Uterus (tissue), 4 donors: ENCODE results near the gene ARSG. TPM values are rescaled to one million over a fixed set of nuclear protein-coding genes. Genes with fewer than 3 reads are reported as not detected.

ENCODE experiments used
- DNase-seq, 2 donors: peaks; one replicate each; pipeline ENCODE4 v3.0.0-alpha.2; 2019 to 2020
- H3K27ac ChIP-seq, 2 donors: fragments of 200-600 bp; sonication (generic); 1 replicate in 1 of 2; 2 replicates in 1 of 2; pipeline ENCODE4 v1.5.1; 2016 to 2018
- H3K27me3 ChIP-seq, 2 donors: fragments of 200-600 bp; sonication (generic); one replicate each; pipeline ENCODE4 v1.5.1; 2018 to 2019; ENCODE audit warnings: control low read depth in 1 of 2
- H3K36me3 ChIP-seq, 2 donors: fragments of 200-600 bp; sonication (generic); one replicate each; pipeline ENCODE4 v1.5.1; 2019; ENCODE audit warnings: control low read depth in 1 of 2
- H3K4me1 ChIP-seq, 2 donors: fragments of 200-600 bp; sonication (generic); one replicate each; pipeline ENCODE4 v1.5.1; 2018 to 2019; ENCODE audit warnings: control low read depth in 1 of 2
- H3K4me3 ChIP-seq, 2 donors: fragments of 200-600 bp; sonication (generic); 1 replicate in 1 of 2; 2 replicates in 1 of 2; pipeline ENCODE4 v1.5.1; 2018 to 2019; ENCODE audit warnings: mild to moderate bottlenecking in 1 of 2
- H3K9me3 ChIP-seq, 2 donors: fragments of 200-600 bp; sonication (generic); one replicate each; pipeline ENCODE4 v1.5.1; 2019; ENCODE audit warnings: control low read depth in 1 of 2
- POLR2A ChIP-seq, 2 donors: fragments of 450-650 bp; IDR thresholded peaks; one replicate each; pipeline ENCODE4 v1.6.1; 2016; ENCODE audit warnings: antibody characterized with exemption in 2 of 2, mild to moderate bottlenecking in 1 of 2, moderate library complexity in 1 of 2
- intact Hi-C: fragments of 100-400 bp; cut with DNase I; formaldehyde crosslinking; loops from one replicate; pipeline ENCODE4 v1.15.1; 2023; ENCODE audit warnings: low total_unique reads
- total RNA-seq, 4 donors: library from RNA; depleted of rRNA in 3 of 4; stranded (reverse); fragments of >200 nt in 3 of 4; gene quantifications; one replicate each; pipeline versions ENCODE4 v1.1.0 to v1.2.4, GENCODE V29; 2014 to 2023
- TF ChIP-seq, protein P1 (sequence below), 4 experiments: fragments of 200-600 bp in 2 of 4; fragments of 450-650 bp in 2 of 4; sonication (generic) in 2 of 4; IDR thresholded peaks; one replicate each; pipeline ENCODE4 v1.5.1; 2016 to 2019; ENCODE audit warnings: antibody characterized with exemption in 4 of 4, mild to moderate bottlenecking in 2 of 4, moderate library complexity in 1 of 4
- donor health status: DM: yes; HTN: yes; CAD: no.

The ARSG gene
- total RNA-seq, 4 donors from 2014 or later, result 0.59 to 6.4 (median 5.7) TPM

DNA sequence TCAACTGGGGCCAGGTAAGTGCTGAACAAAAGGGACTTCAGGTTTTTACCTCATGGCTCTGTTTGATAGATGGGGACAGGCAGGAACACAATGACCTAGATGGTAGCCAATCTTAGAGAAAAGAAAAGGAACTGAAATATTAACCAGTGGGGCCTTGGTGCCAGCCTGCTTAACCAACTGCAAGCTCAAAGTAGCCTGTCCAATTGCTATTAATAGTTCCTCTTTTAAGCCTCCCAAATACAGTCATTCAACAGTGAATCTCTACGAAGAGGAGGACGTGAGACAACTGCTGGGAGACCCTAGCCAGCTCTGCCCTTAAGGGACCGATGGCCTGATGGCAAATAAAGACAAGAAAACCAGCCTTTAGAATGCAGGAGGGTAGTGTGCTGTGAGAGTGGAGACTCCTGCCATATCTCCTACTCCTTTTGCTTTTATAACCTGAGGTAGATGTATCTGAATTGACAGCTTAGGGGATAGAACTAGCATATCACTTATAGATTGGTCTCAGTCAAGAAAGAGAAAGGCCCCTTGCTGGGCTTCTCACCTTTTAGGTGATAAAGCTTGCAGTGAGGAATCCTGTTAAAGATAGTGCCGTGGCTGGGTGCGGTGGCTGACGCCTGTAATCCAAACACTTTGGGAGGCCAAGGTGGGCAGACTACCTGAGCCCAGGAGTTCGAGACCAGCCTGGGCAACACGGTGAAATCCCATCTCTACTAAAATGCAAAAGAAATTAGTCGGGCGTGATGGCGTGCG is 28.3 kb downstream of the ARSG start:
- TF ChIP-seq POLR2A (IDR thresholded peaks at IDR 0.05), result no peak
- TF ChIP-seq, protein P1, sequence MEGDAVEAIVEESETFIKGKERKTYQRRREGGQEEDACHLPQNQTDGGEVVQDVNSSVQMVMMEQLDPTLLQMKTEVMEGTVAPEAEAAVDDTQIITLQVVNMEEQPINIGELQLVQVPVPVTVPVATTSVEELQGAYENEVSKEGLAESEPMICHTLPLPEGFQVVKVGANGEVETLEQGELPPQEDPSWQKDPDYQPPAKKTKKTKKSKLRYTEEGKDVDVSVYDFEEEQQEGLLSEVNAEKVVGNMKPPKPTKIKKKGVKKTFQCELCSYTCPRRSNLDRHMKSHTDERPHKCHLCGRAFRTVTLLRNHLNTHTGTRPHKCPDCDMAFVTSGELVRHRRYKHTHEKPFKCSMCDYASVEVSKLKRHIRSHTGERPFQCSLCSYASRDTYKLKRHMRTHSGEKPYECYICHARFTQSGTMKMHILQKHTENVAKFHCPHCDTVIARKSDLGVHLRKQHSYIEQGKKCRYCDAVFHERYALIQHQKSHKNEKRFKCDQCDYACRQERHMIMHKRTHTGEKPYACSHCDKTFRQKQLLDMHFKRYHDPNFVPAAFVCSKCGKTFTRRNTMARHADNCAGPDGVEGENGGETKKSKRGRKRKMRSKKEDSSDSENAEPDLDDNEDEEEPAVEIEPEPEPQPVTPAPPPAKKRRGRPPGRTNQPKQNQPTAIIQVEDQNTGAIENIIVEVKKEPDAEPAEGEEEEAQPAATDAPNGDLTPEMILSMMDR (IDR thresholded peaks at IDR 0.05), result no peak
- H3K4me1 ChIP-seq, result no peaks in the 10 kb centered on the region
- H3K9me3 ChIP-seq, result no peaks in the 10 kb centered on the region
- intact Hi-C loops, result no loop called here
- H3K27ac ChIP-seq, result no peak overlapping the region
- H3K36me3 ChIP-seq, result no peaks in the 10 kb centered on the region
- H3K27me3 ChIP-seq, result no peaks in the 10 kb centered on the region
- DNase-seq, result no peak
- H3K4me3 ChIP-seq, result no peak overlapping the region

- DNase-seq, result no peak
- Histone ChIP-seq H3K4me3 (no peak overlapping the region), H3K27me3 (no peaks in the 10 kb centered on the region), H3K9me3 (no peaks in the 10 kb centered on the region), H3K4me1 (no peaks in the 10 kb centered on the region), H3K27ac (no peak overlapping the region), H3K36me3 (no peaks in the 10 kb centered on the region)
- TF ChIP-seq POLR2A (IDR thresholded peaks at IDR 0.05), result no peak
- TF ChIP-seq, protein P1 (IDR thresholded peaks at IDR 0.05), result no peak
- intact Hi-C loops, result no loop called here
Observed at GRCh38 chr17:68320311-68320865, 29.1 kb downstream of the ARSG start.

GRCh38 chr17:68320943-68321555 is 29.8 kb downstream of the ARSG start:
- intact Hi-C loops, result no loop called here
- Histone ChIP-seq H3K9me3 (no peaks in the 10 kb centered on the region), H3K4me3 (no peak overlapping the region), H3K36me3 (no peaks in the 10 kb centered on the region), H3K27ac (no peak overlapping the region), H3K4me1 (no peaks in the 10 kb centered on the region), H3K27me3 (no peaks in the 10 kb centered on the region)
- DNase-seq, result no peak
- TF ChIP-seq, protein P1 (IDR thresholded peaks at IDR 0.05), result no peak
- no peak for TF ChIP-seq POLR2A (IDR thresholded peaks at IDR 0.05)

DNA sequence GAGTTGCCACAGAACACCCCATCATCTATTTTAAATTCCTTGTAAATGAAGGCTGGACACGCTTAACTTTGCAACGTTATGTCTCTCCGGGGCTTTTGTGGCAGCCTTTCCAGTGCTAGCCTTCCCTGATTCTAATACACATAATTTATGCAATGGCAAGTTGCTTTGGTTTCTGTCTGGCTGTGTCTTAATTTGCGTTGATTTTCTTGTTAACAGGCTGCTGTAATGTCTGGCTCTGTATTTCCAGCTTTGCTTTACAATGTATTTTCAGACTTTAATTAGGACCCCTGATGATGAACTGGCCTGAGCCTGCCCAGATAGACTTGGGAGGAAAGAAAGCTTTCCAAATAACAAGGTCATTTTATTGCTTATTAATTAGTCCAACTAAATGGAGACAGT is 30.3 kb downstream of the ARSG start:
- H3K4me1 ChIP-seq, result no peaks in the 10 kb centered on the region
- no peak overlapping the region for H3K27ac ChIP-seq
- H3K4me3 ChIP-seq, result no peak overlapping the region
- DNase-seq, result no peak
- H3K9me3 ChIP-seq, result no peaks in the 10 kb centered on the region
- H3K27me3 ChIP-seq, result no peaks in the 10 kb centered on the region
- TF ChIP-seq, protein P1 (IDR thresholded peaks at IDR 0.05), result no peak
- no peak for TF ChIP-seq POLR2A (IDR thresholded peaks at IDR 0.05)
- intact Hi-C loops, result no loop called here
- no peaks in the 10 kb centered on the region for H3K36me3 ChIP-seq

DNA sequence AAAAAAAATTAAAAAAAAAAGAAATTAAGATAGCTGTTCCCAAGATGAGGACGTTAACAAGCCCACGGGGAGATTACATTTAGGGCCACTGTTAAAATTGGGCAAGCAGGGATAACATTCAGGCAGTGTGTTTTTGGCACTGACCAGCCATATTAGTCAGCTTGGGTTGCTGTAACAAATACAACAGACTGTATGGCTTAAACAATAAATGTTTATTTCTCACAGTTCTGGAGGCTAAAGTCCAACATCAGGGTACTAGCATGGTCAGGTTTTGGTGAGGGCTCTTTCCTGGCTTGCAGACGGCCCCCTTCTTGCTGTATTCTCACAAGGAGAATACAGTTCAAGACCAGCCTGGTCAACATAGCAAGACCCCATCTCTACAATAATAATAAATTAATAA is 31.3 kb downstream of the ARSG start:
- no peaks in the 10 kb centered on the region for H3K36me3 ChIP-seq
- no peak overlapping the region for H3K27ac ChIP-seq
- no peaks in the 10 kb centered on the region for H3K27me3 ChIP-seq
- no peak for DNase-seq
- H3K4me3 ChIP-seq, result no peak overlapping the region
- TF ChIP-seq, protein P1 (IDR thresholded peaks at IDR 0.05), result no peak
- no peak for TF ChIP-seq POLR2A (IDR thresholded peaks at IDR 0.05)
- no peaks in the 10 kb centered on the region for H3K9me3 ChIP-seq
- intact Hi-C loops, result no loop called here
- H3K4me1 ChIP-seq, result no peaks in the 10 kb centered on the region
